ENCODE measurements around the gene KLHL9.

Gene KLHL9

DNA sequence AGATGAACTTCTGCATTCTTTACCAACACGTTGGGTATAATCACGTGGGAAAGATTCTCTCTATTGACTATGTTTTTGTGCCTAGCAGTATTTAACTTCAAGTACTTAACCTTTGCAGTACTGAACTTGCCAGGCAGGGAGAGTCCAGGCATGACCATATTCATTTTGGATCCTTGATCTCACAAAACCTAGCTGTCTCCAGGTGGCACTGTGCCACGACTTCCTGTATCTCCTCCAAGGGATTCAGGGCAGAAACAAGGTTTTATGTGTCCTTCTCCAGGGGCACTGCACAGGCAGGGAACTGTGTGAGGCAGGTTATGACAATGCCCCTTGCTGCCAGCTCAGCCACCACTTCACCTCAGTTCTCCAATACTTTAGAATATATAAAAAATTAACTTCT is 18.3 kb downstream of the KLHL9 start:
- no peak for DNase-seq

DNA sequence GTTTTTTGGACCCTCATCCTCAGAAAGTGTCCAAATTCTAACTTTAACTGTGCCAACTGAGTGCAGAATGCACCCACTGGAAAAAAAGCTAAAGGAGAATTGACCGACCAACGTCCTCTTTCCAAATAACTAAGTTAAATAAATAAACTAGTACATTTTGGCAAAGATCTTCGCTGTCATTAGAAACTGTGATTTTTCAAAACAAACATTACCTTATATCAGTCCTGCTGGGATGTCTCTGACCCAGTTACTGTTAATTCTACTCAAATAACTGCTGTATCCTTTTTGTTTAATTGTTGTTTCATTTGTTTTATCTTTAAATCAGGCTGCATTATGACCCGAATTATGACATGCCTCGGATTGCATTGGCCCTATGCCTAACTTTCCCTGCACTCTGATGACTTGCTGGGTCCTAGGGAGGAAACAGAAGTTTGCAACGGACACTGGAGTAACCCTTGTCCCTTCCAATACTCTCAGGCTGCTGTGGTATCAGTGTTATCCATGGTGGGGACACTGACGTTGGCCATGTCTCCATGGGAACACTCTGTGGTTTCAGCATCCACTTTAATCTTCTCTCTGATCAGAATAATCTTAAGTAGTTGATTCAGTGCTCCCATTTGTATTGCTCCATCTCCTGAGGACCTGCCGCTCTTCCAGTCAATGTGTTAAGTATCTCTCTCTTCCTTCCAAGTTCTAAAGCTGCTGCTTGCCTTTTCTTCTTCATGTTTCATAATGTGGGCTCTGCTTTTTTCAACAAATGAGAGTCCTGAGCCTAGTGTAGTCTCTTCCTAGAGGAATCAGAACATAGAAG is 19.0 kb downstream of the KLHL9 start:
- DNase-seq, result no peak

DNA sequence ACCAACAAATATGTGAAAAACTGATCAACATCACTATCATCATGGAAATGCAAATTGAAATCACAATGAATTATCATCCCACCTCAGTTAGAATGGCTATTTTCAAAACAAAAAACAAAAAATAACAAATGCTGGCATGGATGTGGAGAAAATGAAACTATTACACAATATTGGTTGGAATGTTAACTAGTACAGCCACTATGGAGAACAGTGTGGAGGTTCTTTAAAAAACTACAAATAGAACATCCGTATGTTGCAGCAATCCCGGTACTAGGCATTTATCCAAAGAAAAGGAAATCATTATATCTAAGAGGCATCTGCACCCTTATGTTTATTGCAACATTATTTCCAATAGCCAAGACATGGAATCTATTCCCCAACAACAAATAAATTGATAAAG is 21.1 kb downstream of the KLHL9 start:
- DNase-seq, result no peak

DNA sequence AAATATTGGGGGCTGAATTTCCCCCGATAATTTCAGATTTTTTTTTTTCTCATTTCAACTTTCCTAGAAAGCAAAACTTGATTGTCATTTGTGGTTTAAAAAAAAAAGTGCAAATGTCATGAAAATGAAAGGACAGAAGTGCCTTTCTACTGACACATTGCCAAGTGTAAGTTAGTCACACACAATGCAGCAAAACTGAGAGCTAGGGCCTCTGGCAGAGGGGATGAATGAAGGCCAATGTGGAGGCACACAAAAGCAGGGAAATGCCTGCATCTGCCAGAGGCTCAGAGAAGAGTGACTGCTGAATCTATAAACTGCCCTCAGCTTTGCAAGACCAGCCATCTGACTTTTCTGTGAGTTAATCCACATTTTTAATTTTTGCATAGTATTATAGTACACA is 23.3 kb downstream of the KLHL9 start:
- no peak for DNase-seq

DNA sequence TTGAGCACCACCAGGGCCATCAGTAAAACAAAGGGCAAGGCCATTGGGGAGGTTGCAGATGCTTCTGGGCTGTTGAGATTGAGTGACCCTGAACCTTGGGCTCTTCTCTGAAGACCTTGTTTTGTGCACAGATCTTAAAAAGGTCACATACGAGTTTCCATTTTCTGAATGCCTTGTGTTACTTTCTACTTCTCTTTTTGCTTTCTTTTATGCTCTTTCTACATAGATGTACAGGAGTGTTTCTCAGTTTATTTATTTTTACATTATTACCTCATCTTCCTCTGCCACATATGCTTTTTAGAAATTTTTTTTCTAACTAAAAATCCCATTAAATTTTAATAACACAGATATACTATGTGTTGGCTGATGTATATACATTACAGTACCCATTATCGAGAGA is 30.0 kb downstream of the KLHL9 start, which contains the start of gene IFNA5:
IFNA5 (minus strand) TSS at position 101 of the 400 bp plus-strand sequence; CDS start at position 44, 57 bp downstream.
- DNase-seq, result no peak

DNA sequence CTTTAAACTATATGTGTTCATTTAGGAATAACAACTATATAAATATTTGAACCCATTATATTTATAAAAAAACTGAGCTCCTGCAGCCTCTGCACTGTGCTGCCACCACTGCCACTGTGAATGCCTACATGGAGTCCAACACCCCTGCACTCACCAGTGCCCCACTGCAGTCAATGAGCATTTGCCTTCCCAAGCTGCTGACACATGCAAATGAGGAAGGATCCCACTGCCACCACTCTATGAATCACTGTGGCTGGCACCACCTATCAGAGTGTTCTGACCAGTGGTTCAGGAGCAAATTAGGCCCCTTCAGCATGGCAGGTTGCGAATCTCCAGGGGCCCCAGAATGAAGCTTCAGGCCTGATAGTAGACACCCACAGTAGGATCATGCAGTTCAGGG is 39.2 kb downstream of the KLHL9 start:
- DNase-seq, result no peak

DNA sequence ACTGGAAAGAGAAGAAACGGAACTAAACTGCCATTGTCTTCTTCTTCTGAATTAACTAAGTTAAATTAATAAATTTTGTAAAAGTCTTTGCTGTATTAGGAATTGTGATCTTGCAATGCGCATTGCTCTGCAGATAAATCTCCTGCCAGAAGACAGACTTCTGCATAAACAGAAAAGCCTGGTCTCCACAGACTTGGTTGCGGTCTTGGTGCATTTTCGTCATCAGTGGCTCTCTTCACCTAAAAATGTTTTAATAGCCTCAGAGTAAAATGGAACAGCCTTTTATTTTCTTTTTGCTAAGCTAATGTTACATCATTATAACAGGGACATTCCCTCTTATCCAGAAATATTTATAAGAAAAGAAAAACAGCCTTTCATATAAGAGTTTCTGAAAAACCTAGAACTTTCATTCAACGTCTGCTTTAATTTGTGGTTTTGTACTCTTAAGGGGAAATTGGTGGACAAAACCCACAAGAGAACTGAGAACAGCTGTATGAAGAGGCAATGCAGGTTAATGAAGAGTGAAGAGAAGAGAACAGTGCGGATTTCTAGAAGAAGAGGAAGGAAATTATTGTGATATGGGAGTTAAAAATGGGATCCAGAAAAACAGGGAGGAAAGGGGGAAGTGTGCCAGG is 40.2 kb downstream of the KLHL9 start:
- no peak for DNase-seq

DNA sequence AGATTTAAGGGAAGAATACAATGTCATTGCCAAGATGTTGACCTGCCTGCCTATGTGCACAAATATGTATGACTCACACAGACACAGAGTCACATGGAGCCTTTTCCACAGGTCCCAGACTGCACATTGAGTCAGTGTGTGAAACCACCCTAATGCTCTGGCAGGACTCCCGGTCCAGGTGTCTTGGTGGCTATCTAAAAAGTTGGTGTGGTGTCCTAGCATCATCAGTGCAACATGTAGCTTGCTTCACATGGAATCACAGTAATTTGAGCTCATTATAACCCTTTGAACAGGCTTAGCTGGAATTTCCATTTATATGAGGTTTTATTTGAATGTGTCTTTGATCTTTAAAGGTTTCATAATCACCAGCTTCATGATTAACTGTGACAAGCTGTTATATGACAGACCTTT is 40.8 kb downstream of the KLHL9 start:
- DNase-seq, result peak; percentile 32

DNA sequence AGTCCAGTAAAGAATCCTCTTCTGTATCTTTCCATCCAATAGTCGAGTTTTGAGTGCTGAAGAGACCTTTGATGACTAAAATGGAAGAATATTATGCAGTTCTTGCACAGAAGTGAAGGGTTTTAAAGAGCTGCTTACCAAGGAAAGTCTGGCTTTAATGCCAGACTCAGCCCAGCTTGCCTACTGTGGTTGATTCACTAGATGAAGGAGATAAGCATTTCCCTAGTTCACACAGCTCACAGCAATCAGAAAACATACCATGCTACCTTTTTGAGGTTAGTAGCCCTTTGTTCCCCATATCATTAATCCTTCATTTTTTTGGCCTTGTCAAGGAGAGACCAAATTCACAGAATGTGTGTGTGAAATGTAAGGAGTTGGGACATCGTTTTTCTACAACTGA is 45.4 kb downstream of the KLHL9 start:
- no peak for DNase-seq

DNA sequence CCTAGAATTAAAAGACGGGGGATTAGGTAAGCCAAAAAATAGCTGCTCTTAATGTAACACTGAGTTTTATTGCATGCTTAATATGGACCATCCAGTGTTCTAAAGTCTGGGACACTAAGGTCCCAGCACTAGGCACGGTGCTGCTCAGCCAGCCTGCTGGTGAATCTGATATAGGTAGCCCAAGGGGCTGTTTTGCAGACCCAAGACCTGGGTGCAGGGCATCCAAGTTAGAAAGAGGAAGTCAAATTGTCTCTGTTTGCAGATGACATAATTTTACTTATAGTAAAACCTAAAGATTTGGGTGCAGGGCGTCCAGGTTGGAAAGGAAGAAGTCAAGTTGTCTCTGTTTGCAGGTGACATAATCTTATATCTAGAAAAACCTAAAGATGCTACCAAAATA is 47.9 kb downstream of the KLHL9 start:
- DNase-seq, result no peak

DNA sequence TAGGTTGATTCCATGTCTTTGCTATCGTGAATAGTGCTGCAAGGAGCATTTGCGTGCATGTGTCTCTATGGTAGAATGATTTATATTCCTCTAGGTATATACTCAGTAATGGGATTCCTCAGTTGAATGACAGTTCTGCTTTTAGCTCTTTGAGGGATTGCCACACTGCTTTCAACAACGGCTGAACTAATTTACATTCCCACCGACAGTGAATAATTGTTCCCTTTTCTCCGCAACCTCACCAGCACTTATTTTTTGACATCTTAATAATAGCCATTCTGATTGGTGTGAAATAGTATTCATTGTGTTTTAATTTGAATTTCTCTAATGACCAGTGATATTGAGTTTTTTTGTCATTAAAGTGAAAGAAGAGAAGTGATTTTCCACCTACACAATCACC is 48.5 kb downstream of the KLHL9 start:
- no peak for DNase-seq

DNA sequence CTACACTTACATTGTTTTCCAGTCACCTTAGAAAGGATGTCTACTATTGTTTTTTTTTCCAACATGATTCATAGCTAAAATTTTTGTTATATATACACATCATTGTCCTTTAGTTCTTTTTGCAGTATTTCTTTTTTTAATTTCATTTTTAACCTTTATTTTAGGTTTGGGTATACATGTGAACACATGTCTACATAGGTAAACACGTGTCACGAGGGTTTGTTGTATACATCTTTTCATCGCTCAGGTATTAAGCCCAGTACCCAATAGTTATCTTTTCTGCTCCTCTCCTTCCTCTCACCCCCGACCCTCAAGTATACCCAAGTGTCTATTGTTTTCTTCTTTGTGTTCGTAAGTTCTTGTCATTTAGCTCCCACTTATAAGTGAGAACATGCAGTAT is 49.1 kb downstream of the KLHL9 start:
- no peak for DNase-seq

DNA sequence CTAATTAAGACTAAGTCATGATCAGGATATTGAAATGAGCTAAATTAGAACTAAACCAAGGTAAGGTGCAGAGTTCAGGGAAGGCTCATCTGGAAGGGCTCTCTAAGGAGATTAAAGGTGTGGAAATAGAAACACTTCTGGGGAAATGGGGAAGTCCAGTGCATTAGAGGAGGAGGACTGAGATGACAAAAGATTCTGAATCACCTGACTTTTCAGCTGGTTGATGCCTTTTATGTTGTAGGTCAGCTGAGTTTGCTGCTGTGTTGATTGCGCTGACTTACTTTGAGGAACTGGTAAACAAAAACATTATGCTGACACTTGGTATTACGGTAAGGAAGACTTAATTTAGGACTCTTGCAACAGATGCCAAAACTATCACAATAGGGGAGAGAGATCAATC is 53.9 kb downstream of the KLHL9 start:
- no peak for DNase-seq
